GM12878 (cell line): ENCODE results near the gene RGS1. TPM values are rescaled to one million over a fixed set of nuclear protein-coding genes. Genes with fewer than 3 reads are reported as not detected.
A peak's percentile ranks its signal among the peaks of the same experiment; 100 is the strongest.

Experiments
- ATAC-seq: fragments of 200-7000 bp; cut with Tn5 transposase; 3 replicates; pipeline ENCODE4 v1.9.1; 2020; ENCODE audit warnings: mild to moderate bottlenecking, moderate library complexity
- BruUV-seq: library from RNA; stranded (reverse); fragments of 400-500 nt; replicated peaks from 2 replicates; lab custom pipeline; 2021; lab: Mats Ljungman, UMichigan
- CTCF ChIA-PET: fragments of 300-600 bp; sonication (Branson Sonifier 250); formaldehyde crosslinking; extraction: SDS; loops from one replicate; lab custom pipeline; 2021; ENCODE audit warnings: inconsistent platforms; lab: Yijun Ruan, JAX
- POLR2A ChIA-PET: fragments of 350-600 bp; formaldehyde crosslinking; extraction: SDS; loops from one replicate; lab custom pipeline; 2021; ENCODE audit warnings: inconsistent platforms; lab: Charles Lee
- RAD21 ChIA-PET: fragments of 300-600 bp; sonication (Branson Sonifier 250); formaldehyde crosslinking; loops from one replicate; lab custom pipeline; 2023; ENCODE audit warnings: antibody characterized with exemption; ENCODE audit not compliant: unreplicated experiment; lab: Charles Lee
- SMC1A ChIA-PET: fragments of 300-600 bp; sonication (Branson Sonifier 250); formaldehyde crosslinking; loops from one replicate; lab custom pipeline; 2023; ENCODE audit not compliant: unreplicated experiment, uncharacterized antibody; lab: Charles Lee
- DNase-seq: peaks from one replicate; pipeline ENCODE4 v3.0.0-alpha.2; 2011; ENCODE audit warnings: low read depth, low spot score
- FAIRE-seq: peaks from 3 replicates; lab custom pipeline; 2011; peaks lifted over from hg19 to GRCh38; lab: Jason Lieb, UNC
- H2AFZ ChIP-seq: 2 replicates; pipeline ENCODE4 v1.6.0; 2011; ENCODE audit warnings: low read depth, low read length, control low read depth; ENCODE audit not compliant: control insufficient read depth
- H3K27ac ChIP-seq: 2 replicates; pipeline ENCODE4 v1.5.1; 2011; ENCODE audit warnings: control low read depth; ENCODE audit not compliant: control insufficient read depth, insufficient read depth
- H3K27me3 ChIP-seq, 2 experiments: replicated peaks in 1 of 2; 2 replicates each; pipeline versions ENCODE4 v1.6.0 to v1.6.1; 2011; ENCODE audit warnings: low read length in 1 of 2; ENCODE audit not compliant: control insufficient read depth in 2 of 2, insufficient read depth in 2 of 2
- H3K36me3 ChIP-seq, 2 experiments: 2 replicates each; pipeline ENCODE4 v1.5.1; 2011; ENCODE audit warnings: low read length in 1 of 2; ENCODE audit not compliant: control insufficient read depth in 2 of 2, insufficient read depth in 2 of 2
- H3K4me1 ChIP-seq: 2 replicates; pipeline ENCODE4 v1.6.1; 2011; ENCODE audit warnings: mild to moderate bottlenecking, low read length, moderate library complexity, mixed read lengths; ENCODE audit not compliant: control insufficient read depth, insufficient read depth
- H3K4me2 ChIP-seq: 2 replicates; pipeline ENCODE4 v1.6.0; 2011; ENCODE audit warnings: control low read depth; ENCODE audit not compliant: control insufficient read depth, insufficient read depth
- H3K4me3 ChIP-seq: fragments of 200-600 bp; sonication (generic); 2 replicates; pipeline ENCODE4 v1.5.1; 2016
- H3K79me2 ChIP-seq: 2 replicates; pipeline ENCODE4 v1.6.0; 2011; ENCODE audit warnings: low read length; ENCODE audit not compliant: control insufficient read depth, insufficient read depth
- H3K9ac ChIP-seq: 2 replicates; pipeline ENCODE4 v1.8.0; 2011; ENCODE audit warnings: low read length, control low read depth, mixed read lengths; ENCODE audit not compliant: control insufficient read depth, insufficient read depth
- H3K9me3 ChIP-seq: replicated peaks from 3 replicates; pipeline ENCODE4 v1.5.1; 2011; ENCODE audit warnings: mild to moderate bottlenecking, low read length; ENCODE audit not compliant: control insufficient read depth, insufficient read depth
- H4K20me1 ChIP-seq: 2 replicates; pipeline ENCODE4 v1.6.0; 2011; ENCODE audit not compliant: control insufficient read depth, insufficient read depth
- CHD2 ChIP-seq: IDR thresholded peaks from 2 replicates; pipeline ENCODE4 v1.6.1; 2011; ENCODE audit warnings: low read depth, low read length, improper control_type of control experiment, borderline replicate concordance
- CREM ChIP-seq: IDR thresholded peaks from 2 replicates; pipeline ENCODE4 v1.6.1; 2014; ENCODE audit warnings: antibody characterized with exemption, low read depth
- ETV6 ChIP-seq, 2 experiments: fragments of 450-650 bp in 1 of 2; IDR thresholded peaks in 1 of 2; conservative IDR thresholded peaks in 1 of 2; 2 replicates each; pipeline ENCODE4 v1.6.1; 2014; ENCODE audit warnings: antibody characterized with exemption in 1 of 2, borderline replicate concordance in 1 of 2, low read depth in 1 of 2, mild to moderate bottlenecking in 1 of 2, moderate library complexity in 1 of 2
- MEF2B ChIP-seq: fragments of 450-650 bp; IDR thresholded peaks from 2 replicates; pipeline ENCODE4 v1.6.1; 2018; ENCODE audit warnings: mild to moderate bottlenecking, moderate library complexity; ENCODE audit not compliant: partially characterized antibody, poor library complexity, severe bottlenecking
- MTA2 ChIP-seq: fragments of 450-650 bp; IDR thresholded peaks from 2 replicates; pipeline ENCODE4 v1.6.1; 2016; ENCODE audit warnings: low read depth, mild to moderate bottlenecking, moderate library complexity
- POLR2AphosphoS2 ChIP-seq: IDR thresholded peaks from 2 replicates; pipeline ENCODE4 v1.6.1; 2011; ENCODE audit warnings: low read depth, mild to moderate bottlenecking, low read length, improper control_type of control experiment, moderate library complexity
- RB1 ChIP-seq: fragments of 450-650 bp; formaldehyde crosslinking; IDR thresholded peaks from 2 replicates; pipeline ENCODE4 v1.6.1; 2017; ENCODE audit warnings: mild to moderate bottlenecking, borderline replicate concordance
- RUNX3 ChIP-seq: IDR thresholded peaks from 2 replicates; pipeline ENCODE4 v1.6.1; 2012; ENCODE audit warnings: low read length, inconsistent platforms
- YY1 ChIP-seq: IDR thresholded peaks from 2 replicates; pipeline ENCODE4 v1.6.1; 2011; ENCODE audit warnings: low read depth, mild to moderate bottlenecking, low read length
- ZBTB33 ChIP-seq: fragments of 450-650 bp; IDR thresholded peaks from 2 replicates; pipeline ENCODE4 v1.6.1; 2017; ENCODE audit warnings: mild to moderate bottlenecking
- ZNF207 ChIP-seq: fragments of 450-650 bp; IDR thresholded peaks from 2 replicates; pipeline ENCODE4 v1.6.1; 2014; ENCODE audit warnings: antibody characterized with exemption, mild to moderate bottlenecking, borderline replicate concordance
- ZNF622 ChIP-seq: fragments of 450-650 bp; IDR thresholded peaks from 2 replicates; pipeline ENCODE4 v1.6.1; 2017; ENCODE audit warnings: mild to moderate bottlenecking, inconsistent platforms
- WGBS: methylation state at CpG from one replicate; pipeline ENCODE4 v1.1.6; 2016; ENCODE audit warnings: low lambda C conversion rate; ENCODE audit not compliant: insufficient replicate concordance, insufficient coverage; ENCODE audit errors: missing lambda C conversion rate; 5-methylcytosine and 5-hydroxymethylcytosine counted together
- in situ Hi-C: fragments of 300-500 bp; cut with MboI; formaldehyde crosslinking; loops from 9 replicates; pipeline ENCODE4 v1.14.3; 2018; ENCODE audit warnings: mixed read lengths
- intact Hi-C: fragments of 100-400 bp; cut with micrococcal nuclease; formaldehyde crosslinking; loops from one replicate; pipeline ENCODE4 v1.14.2; 2022; ENCODE audit not compliant: unreplicated experiment
- polyA plus RNA-seq, 11 experiments: library from polyadenylated mRNA; depleted of rRNA in 4 of 11; unstranded in 6 of 11; stranded (reverse) in 5 of 11; fragments of >200 nt; fragmentation: Nextera tagmentation in 4 of 11; fragmentation: Illumina TruSeq in 1 of 11; extraction: Ambion mirVana in 4 of 11; extraction: Trizol in 1 of 11; gene quantifications; 1 replicate in 1 of 11; 2 replicates in 10 of 11; pipeline versions ENCODE4 v1.2.1 to v1.2.3, GENCODE V29; 2011 to 2016; ENCODE audit warnings: inconsistent platforms in 2 of 11, missing spikeins in 2 of 11, low read depth in 1 of 11
- total RNA-seq, 4 experiments: library from RNA; depleted of rRNA in 3 of 4; stranded (reverse); fragments of >200 nt in 3 of 4; fragmentation: Illumina TruSeq in 1 of 4; extraction: Trizol in 1 of 4; gene quantifications; 2 replicates each; pipeline versions ENCODE4 v1.2.1 to v1.2.3, GENCODE V29; 2013 to 2021
- TF ChIP-seq, protein P1 (sequence below): fragments of 450-650 bp; IDR thresholded peaks from 2 replicates; pipeline ENCODE4 v1.6.1; 2016; ENCODE audit warnings: mild to moderate bottlenecking

The RGS1 gene
- total and polyA plus RNA-seq, 10 of the 15 experiments (the other 5 are each of a cell fraction or from before 2014, with no cell fraction given) = 20.7 to 882 (median 45.9) TPM

DNA sequence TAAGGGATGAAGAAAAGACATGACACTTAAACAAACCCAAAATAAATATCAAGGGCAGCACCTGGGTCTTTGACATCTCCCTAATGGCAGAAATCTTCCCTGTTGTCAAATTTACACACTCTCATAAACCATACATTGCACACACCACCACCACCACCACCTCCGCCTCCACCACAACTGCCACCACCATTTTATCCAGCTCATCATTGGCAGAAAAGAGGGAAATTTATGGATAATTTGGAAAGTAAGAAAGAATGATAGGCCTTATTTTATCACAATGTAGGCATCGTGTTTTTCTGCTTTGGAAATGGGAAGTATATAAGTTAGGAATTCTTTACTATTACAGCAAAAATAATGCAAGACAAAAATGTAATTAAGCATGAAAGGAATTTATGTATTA, 33.1 kb downstream of the RGS1 start:
- BruUV-seq = TSS peak; percentile 97
- peak overlapping the region; percentile 88; the same call in 1 of the 2 replicates for H3K27ac ChIP-seq
- H3K4me1 ChIP-seq = peaks cover 23% of the 10 kb centered on the region
- no peaks in the 10 kb centered on the region for H4K20me1 ChIP-seq
- ChIA-PET CTCF (interaction anchor here (0.6 to 5.3 kb wide), 24 partner anchors 8 to 461 kb away, joined by 3 to 58 read pairs (median 6); no protein-coding TSS in a partner anchor), RAD21 (interaction anchor here (0.6 to 5.3 kb wide), 26 partner anchors 10 to 1088 kb away, joined by 3 to 67 read pairs (median 5); partner anchors contain the start of gene UCHL5), POLR2A (interaction anchor here (0.8 to 1.7 kb wide), 9 partner anchors 10 to 128 kb away, joined by 3 to 5 read pairs (median 4); no protein-coding TSS in a partner anchor), SMC1A (interaction anchor here (0.7 to 12.1 kb wide), 24 partner anchors 8 to 450 kb away, joined by 3 to 255 read pairs (median 6); partner anchors contain the start of gene UCHL5)
- H3K4me3 ChIP-seq = no peak overlapping the region
- TF ChIP-seq CREM = no peak
- TF ChIP-seq MEF2B = no peak
- TF ChIP-seq YY1 = no peak
- 0 out of 2 replicates have a peak, but pooled peaks have one; percentile 33 for TF ChIP-seq RB1
- peak; percentile 60; the same call in 1 of the 2 replicates for TF ChIP-seq ZBTB33
- no peak for TF ChIP-seq ZNF207
- TF ChIP-seq, protein P1, sequence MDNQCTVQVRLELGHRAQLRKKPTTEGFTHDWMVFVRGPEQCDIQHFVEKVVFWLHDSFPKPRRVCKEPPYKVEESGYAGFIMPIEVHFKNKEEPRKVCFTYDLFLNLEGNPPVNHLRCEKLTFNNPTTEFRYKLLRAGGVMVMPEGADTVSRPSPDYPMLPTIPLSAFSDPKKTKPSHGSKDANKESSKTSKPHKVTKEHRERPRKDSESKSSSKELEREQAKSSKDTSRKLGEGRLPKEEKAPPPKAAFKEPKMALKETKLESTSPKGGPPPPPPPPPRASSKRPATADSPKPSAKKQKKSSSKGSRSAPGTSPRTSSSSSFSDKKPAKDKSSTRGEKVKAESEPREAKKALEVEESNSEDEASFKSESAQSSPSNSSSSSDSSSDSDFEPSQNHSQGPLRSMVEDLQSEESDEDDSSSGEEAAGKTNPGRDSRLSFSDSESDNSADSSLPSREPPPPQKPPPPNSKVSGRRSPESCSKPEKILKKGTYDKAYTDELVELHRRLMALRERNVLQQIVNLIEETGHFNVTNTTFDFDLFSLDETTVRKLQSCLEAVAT = peak; percentile 67
- TF ChIP-seq POLR2AphosphoS2 = no peak
- TF ChIP-seq ZNF622 = no peak
- TF ChIP-seq RUNX3 = no peak
- no peak for TF ChIP-seq ETV6 (conservative IDR thresholded peaks at IDR 0.05 in 1 of 2, IDR thresholded peaks at IDR 0.05 in 1 of 2; ENCODE audit: borderline replicate concordance in 1 of 2, low read depth in 1 of 2)
- TF ChIP-seq CHD2 = no peak
- no peak for TF ChIP-seq MTA2
- DNase-seq (no peak), FAIRE-seq (no peak), ATAC-seq (peak; percentile 7)
- H3K9ac ChIP-seq = peak overlapping the region; percentile 22; the same call in 1 of the 2 replicates
- no peak overlapping the region; the same call in 1 of the 2 replicates for H2AFZ ChIP-seq
- H3K27me3 ChIP-seq = no peaks in the 10 kb centered on the region
- H3K4me2 ChIP-seq = peak overlapping the region; percentile 75
- intact Hi-C loops = loop anchor here (1.0 to 5.0 kb wide), 6 partner anchors 28 to 514 kb away; partner anchors contain the start of gene CDC73
- no peaks in the 10 kb centered on the region for H3K36me3 ChIP-seq
- no peaks in the 10 kb centered on the region; the same call in 1 of the 2 replicates for H3K79me2 ChIP-seq
- H3K9me3 ChIP-seq = no peaks in the 10 kb centered on the region
- in situ Hi-C loops = loop anchor here (5.0 kb wide), 3 partner anchors 56 to 131 kb away; no protein-coding TSS in a partner anchor
- WGBS = 50% methylated on average over 2 of the region's 2 CpGs
